ENCODE measurements around the gene GPHN. TPM values are rescaled to one million over a fixed set of nuclear protein-coding genes. Genes with fewer than 3 reads are reported as not detected.

Gene GPHN
- polyA plus RNA-seq, 1 donor (not counting 4 experiments of a cell fraction or from before 2014, with no cell fraction given): 17.6 TPM

DNA sequence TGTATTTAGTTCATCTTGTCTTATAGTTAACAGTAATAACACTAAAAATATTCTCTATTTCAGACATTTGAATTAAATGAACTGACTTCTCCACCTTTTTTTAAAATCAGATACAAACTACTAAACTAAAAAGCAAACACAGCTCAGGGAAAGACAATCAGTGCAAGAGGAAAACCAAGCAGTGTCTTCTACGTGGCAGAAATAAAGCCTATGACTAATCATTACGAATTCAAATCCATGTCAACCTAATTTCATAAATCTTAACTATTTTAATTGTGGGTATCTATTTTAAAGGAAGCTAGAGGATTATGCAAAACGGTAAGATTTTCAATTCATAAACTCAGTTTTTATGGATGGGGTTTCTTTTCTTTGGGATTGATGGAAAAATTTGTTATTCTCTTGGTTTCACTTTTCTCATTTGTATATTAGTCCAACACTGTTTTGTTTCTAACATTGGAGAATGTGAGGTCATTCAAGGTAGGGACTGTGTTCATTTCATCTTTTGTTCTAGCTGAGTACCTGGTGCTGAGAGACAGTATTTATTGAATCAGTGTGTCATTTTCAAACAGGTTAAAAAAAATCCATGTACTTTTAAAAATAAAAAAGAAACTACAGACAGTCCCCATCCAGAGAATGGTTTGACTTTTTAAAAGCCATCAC lies 720.5 kb downstream of the GPHN start:
- H3K9me3 ChIP-seq (ENCODE audit: control insufficient read depth, low read depth, low read length): no peaks in the 10 kb centered on the region
- TF ChIP-seq CTCF (optimal IDR thresholded peaks at IDR 0.05 in 1 of 3, IDR thresholded peaks at IDR 0.05 in 1 of 3, conservative IDR thresholded peaks at IDR 0.05 in 1 of 3; ENCODE audit: extremely low read depth in 1 of 3, insufficient read depth in 2 of 3, low read length in 3 of 3) (no peak), EZH2 (IDR thresholded peaks at IDR 0.05; ENCODE audit: low read length) (no peak)
- no peak for FAIRE-seq
- H3K9me1 ChIP-seq (ENCODE audit: control insufficient read depth, extremely low read depth, insufficient read depth, low read length): peaks cover 3% of the 10 kb centered on the region
- dilution Hi-C loops (cut with MboI; ENCODE audit: extremely low pct_ligation_motif_present, low sequenced_read_pairs): no loop called here
- no peaks in the 10 kb centered on the region for H4K20me1 ChIP-seq (ENCODE audit: control insufficient read depth, extremely low read depth, insufficient read depth, low read length)
- no peak overlapping the region for H3K4me3 ChIP-seq (ENCODE audit: control insufficient read depth in 2 of 3, extremely low read depth in 1 of 3, insufficient read depth in 2 of 3, low read depth in 1 of 3, low read length in 3 of 3)
- no peak overlapping the region for H3K9ac ChIP-seq (ENCODE audit: control insufficient read depth, extremely low read depth, insufficient read depth, low read length)
- peaks cover 4% of the 10 kb centered on the region for H3K4me1 ChIP-seq (ENCODE audit: control insufficient read depth, extremely low read depth, insufficient read depth, low read length)
- no peaks in the 10 kb centered on the region for H3K27me3 ChIP-seq (ENCODE audit: control insufficient read depth, extremely low read depth, insufficient read depth, low read length)
- no peaks in the 10 kb centered on the region for H3K36me3 ChIP-seq (ENCODE audit: control insufficient read depth in 2 of 2, extremely low read depth in 1 of 2, insufficient read depth in 2 of 2, low read length in 2 of 2)
- no peak overlapping the region for H2AFZ ChIP-seq (ENCODE audit: control insufficient read depth, low read length)
- DNase-seq (ENCODE audit: low read depth, low spot score): no peak
- no peak overlapping the region for H3K27ac ChIP-seq (ENCODE audit: control insufficient read depth, insufficient read depth, low read length)
- H3K4me2 ChIP-seq (ENCODE audit: control insufficient read depth, extremely low read depth, insufficient read depth, low read depth, low read length): no peak overlapping the region
- H3K79me2 ChIP-seq (ENCODE audit: control insufficient read depth, insufficient read depth, low read length): no peaks in the 10 kb centered on the region

Other genes starting within 250 kb of the GPHN start
- gene CCDC196, start 21.8 kb upstream of the GPHN start, polyA plus RNA-seq: not detected in 3 replicates